IMR-90 (cell line): Measurements from ENCODE around the gene ENTPD3. TPM values are rescaled to one million over a fixed set of nuclear protein-coding genes. Genes with fewer than 3 reads are reported as not detected.

ENCODE experiments used
- ATAC-seq: fragments of 200-7000 bp; cut with Tn5 transposase; 2 replicates; pipeline ENCODE4 v1.9.1; 2020; ENCODE audit warnings: low read depth, mild to moderate bottlenecking, moderate library complexity
- BruUV-seq: library from RNA; stranded (reverse); fragments of 400-500 nt; replicated peaks from 2 replicates; lab custom pipeline; 2021; lab: Mats Ljungman, UMichigan
- CTCF ChIA-PET: fragments of 300-600 bp; formaldehyde crosslinking; extraction: SDS; loops from one replicate; lab custom pipeline; 2021; ENCODE audit warnings: antibody characterized with exemption; lab: Yijun Ruan, JAX
- POLR2A ChIA-PET: fragments of 300-600 bp; sonication (Branson Sonifier 250); formaldehyde crosslinking; loops from one replicate; lab custom pipeline; 2022; ENCODE audit warnings: antibody characterized with exemption; ENCODE audit not compliant: unreplicated experiment; lab: Charles Lee
- DNase-seq: peaks from one replicate; pipeline ENCODE4 v3.0.0; 2013
- H2AFZ ChIP-seq: replicated peaks from 2 replicates; pipeline ENCODE3; 2013; ENCODE audit warnings: low read length, mild to moderate bottlenecking; ENCODE audit not compliant: poor library complexity
- H2AK5ac ChIP-seq: 2 replicates; pipeline ENCODE4 v1.6.1; 2013; ENCODE audit warnings: low read depth, low read length, inconsistent platforms
- H2AK9ac ChIP-seq: replicated peaks from 2 replicates; pipeline ENCODE3; 2013; ENCODE audit warnings: mild to moderate bottlenecking, low read depth, low read length, moderate library complexity; ENCODE audit not compliant: poor library complexity
- H2BK120ac ChIP-seq: 2 replicates; pipeline ENCODE4 v1.6.1; 2013; ENCODE audit warnings: low read depth, low read length, inconsistent platforms
- H2BK15ac ChIP-seq: 3 replicates; pipeline ENCODE4 v1.6.1; 2013; ENCODE audit warnings: low read depth, low read length, inconsistent platforms
- H2BK20ac ChIP-seq: 2 replicates; pipeline ENCODE4 v1.6.1; 2013; ENCODE audit warnings: low read depth, mild to moderate bottlenecking, inconsistent platforms, low read length, moderate library complexity
- H2BK5ac ChIP-seq: 2 replicates; pipeline ENCODE4 v1.6.1; 2013; ENCODE audit warnings: mild to moderate bottlenecking, low read depth, low read length, inconsistent platforms; ENCODE audit not compliant: poor library complexity, severe bottlenecking
- H3K14ac ChIP-seq: replicated peaks from 2 replicates; pipeline ENCODE4 v1.6.1; 2013; ENCODE audit warnings: low read depth, low read length, inconsistent platforms
- H3K18ac ChIP-seq: 2 replicates; pipeline ENCODE4 v1.6.1; 2013; ENCODE audit warnings: low read depth, low read length, control low read depth
- H3K23ac ChIP-seq: 2 replicates; pipeline ENCODE4 v1.6.1; 2013; ENCODE audit warnings: low read depth, low read length, inconsistent platforms
- H3K27ac ChIP-seq: 2 replicates; pipeline ENCODE4 v1.5.1; 2013; ENCODE audit warnings: mild to moderate bottlenecking, control low read depth, low read length; ENCODE audit not compliant: insufficient read depth
- H3K27me3 ChIP-seq: 2 replicates; pipeline ENCODE4 v1.6.1; 2013; ENCODE audit warnings: low read length; ENCODE audit not compliant: control insufficient read depth, insufficient read depth
- H3K36me3 ChIP-seq: 2 replicates; pipeline ENCODE4 v1.6.1; 2013; ENCODE audit warnings: low read length, mixed read lengths; ENCODE audit not compliant: control insufficient read depth, insufficient read depth
- H3K4ac ChIP-seq: 2 replicates; pipeline ENCODE4 v1.6.1; 2013; ENCODE audit warnings: low read depth, low read length, inconsistent platforms
- H3K4me1 ChIP-seq: 2 replicates; pipeline ENCODE4 v1.6.1; 2013; ENCODE audit warnings: low read length, mixed read lengths; ENCODE audit not compliant: control insufficient read depth, insufficient read depth
- H3K4me2 ChIP-seq: 2 replicates; pipeline ENCODE4 v1.6.1; 2013; ENCODE audit warnings: low read depth, mild to moderate bottlenecking, control low read depth, low read length, moderate library complexity
- H3K4me3 ChIP-seq: 2 replicates; pipeline ENCODE4 v1.5.1; 2013; ENCODE audit warnings: low read depth, mild to moderate bottlenecking, control low read depth, low read length, moderate library complexity; ENCODE audit not compliant: insufficient read depth
- H3K56ac ChIP-seq: 2 replicates; pipeline ENCODE4 v1.6.1; 2013; ENCODE audit warnings: low read length, inconsistent platforms; ENCODE audit not compliant: insufficient read depth; ENCODE audit errors: extremely low read depth
- H3K79me1 ChIP-seq, 2 experiments: 2 replicates each; pipeline ENCODE4 v1.6.1; 2013; ENCODE audit warnings: low read length in 2 of 2, inconsistent platforms in 1 of 2, low read depth in 1 of 2
- H3K9ac ChIP-seq: 2 replicates; pipeline ENCODE4 v1.6.1; 2013; ENCODE audit warnings: low read depth, low read length, control low read depth
- H3K9me1 ChIP-seq: 2 replicates; pipeline ENCODE4 v1.6.1; 2013; ENCODE audit warnings: low read length, inconsistent platforms; ENCODE audit not compliant: insufficient read depth
- H3K9me3 ChIP-seq: 2 replicates; pipeline ENCODE4 v1.6.1; 2013; ENCODE audit warnings: low read length; ENCODE audit not compliant: control insufficient read depth, insufficient read depth
- H4K20me1 ChIP-seq: 2 replicates; pipeline ENCODE4 v1.6.1; 2013; ENCODE audit warnings: low read length, inconsistent platforms; ENCODE audit not compliant: insufficient read depth
- H4K5ac ChIP-seq: 2 replicates; pipeline ENCODE4 v1.6.1; 2013; ENCODE audit warnings: mild to moderate bottlenecking, low read depth, low read length, control low read depth
- H4K8ac ChIP-seq, 2 experiments: 2 replicates each; pipeline ENCODE4 v1.6.1; 2013; ENCODE audit warnings: low read depth in 2 of 2, low read length in 2 of 2, control low read depth in 1 of 2, inconsistent platforms in 1 of 2
- H4K91ac ChIP-seq: 2 replicates; pipeline ENCODE4 v1.6.1; 2013; ENCODE audit warnings: low read depth, low read length, inconsistent platforms; ENCODE audit not compliant: insufficient read depth
- CEBPB ChIP-seq: IDR thresholded peaks from 2 replicates; pipeline ENCODE4 v1.6.1; 2012; ENCODE audit warnings: low read depth, low read length, improper control_type of control experiment
- FOS ChIP-seq: fragments of 150-350 bp; IDR thresholded peaks from 2 replicates; pipeline ENCODE4 v1.6.1; 2016; ENCODE audit warnings: low read depth, low read length
- WGBS, 2 experiments: methylation state at CpG; one replicate each; pipeline versions ENCODE4 v1.1.5 to v1.1.7; 2013; ENCODE audit warnings: missing lambda C conversion rate in 2 of 2; ENCODE audit not compliant: insufficient read length in 1 of 2; ENCODE audit errors: extremely low coverage in 2 of 2; 5-methylcytosine and 5-hydroxymethylcytosine counted together
- dilution Hi-C: fragments of 300-500 bp; cut with HindIII; formaldehyde crosslinking; loops from one replicate; pipeline ENCODE4 v1.14.3; 2018; ENCODE audit warnings: low sequenced_read_pairs; ENCODE audit not compliant: unreplicated experiment
- in situ Hi-C: fragments of 300-500 bp; cut with MboI; formaldehyde crosslinking; loops from 3 replicates; pipeline ENCODE4 v1.14.3; 2019; ENCODE audit warnings: low sequenced_read_pairs, inconsistent platforms, mixed read lengths
- intact Hi-C: fragments of 100-400 bp; cut with micrococcal nuclease; formaldehyde crosslinking; loops from 2 replicates; pipeline ENCODE4 v1.10.0; 2022
- polyA plus RNA-seq, 3 experiments: library from polyadenylated mRNA; depleted of rRNA; stranded (reverse); fragments of >200 nt; gene quantifications; 2 replicates each; pipeline ENCODE4 v1.2.3, GENCODE V29; 2012; ENCODE audit warnings: low replicate concordance in 1 of 3
- total RNA-seq: library from RNA; depleted of rRNA; stranded (reverse); fragments of >200 nt; gene quantifications from 2 replicates; pipeline ENCODE4 v1.2.3, GENCODE V29; 2012

ENTPD3 gene
- total and polyA plus RNA-seq, 2 of the 4 experiments (the other 2 are of a cell fraction): not detected

DNA sequence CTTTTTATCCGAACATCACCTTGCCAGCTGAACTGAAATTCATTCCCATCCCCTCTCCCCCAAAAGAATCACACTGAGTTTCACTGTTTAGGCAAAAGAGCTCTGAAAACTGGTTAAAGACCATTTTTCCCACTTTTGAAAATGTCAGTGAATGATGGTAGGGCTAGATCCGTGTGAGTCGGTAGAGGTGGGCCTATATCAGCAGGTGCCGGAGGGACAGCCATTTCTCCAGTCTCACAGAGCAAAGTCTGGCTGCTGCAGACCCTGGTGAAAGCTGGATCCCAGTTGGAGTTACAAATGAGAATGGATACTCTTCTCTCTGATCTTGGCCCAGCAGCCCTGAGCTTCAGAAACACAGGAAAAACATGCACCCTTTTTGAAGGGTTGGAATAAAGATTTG lies 10.9 kb downstream of the ENTPD3 start:
- no peaks in the 10 kb centered on the region for H4K20me1 ChIP-seq
- H3K9me1 ChIP-seq: no peaks in the 10 kb centered on the region
- in situ Hi-C loops: no loop called here
- no peak overlapping the region for H2AK5ac ChIP-seq
- CTCF ChIA-PET: no interaction called here
- H2BK120ac ChIP-seq: no peak overlapping the region
- intact Hi-C loops: no loop called here
- 100% methylated on average over 1 of the region's 4 CpGs; no CpG with 5 or more reads in 1 of the 2 experiments for WGBS, 2 experiments
- H2AK9ac ChIP-seq: no peak overlapping the region
- H3K4me1 ChIP-seq: no peaks in the 10 kb centered on the region
- H3K79me1 ChIP-seq: no peaks in the 10 kb centered on the region
- dilution Hi-C loops: no loop called here
- no peaks in the 10 kb centered on the region for H3K36me3 ChIP-seq
- no peak overlapping the region for H2BK5ac ChIP-seq
- H3K9ac ChIP-seq: no peak overlapping the region
- no peak overlapping the region for H3K18ac ChIP-seq
- no peak overlapping the region for H3K4me3 ChIP-seq
- H3K23ac ChIP-seq: no peak overlapping the region
- no peak overlapping the region for H2AFZ ChIP-seq
- POLR2A ChIA-PET: no interaction called here
- H3K4me2 ChIP-seq: no peak overlapping the region
- H3K56ac ChIP-seq: no peak overlapping the region
- BruUV-seq: no TSS peak
- ATAC-seq: no peak
- no peaks in the 10 kb centered on the region for H3K27me3 ChIP-seq
- no peak overlapping the region for H2BK20ac ChIP-seq
- no peak overlapping the region for H2BK15ac ChIP-seq
- H4K91ac ChIP-seq: no peak overlapping the region
- H3K14ac ChIP-seq: no peak overlapping the region
- DNase-seq: no peak
- H4K5ac ChIP-seq: no peak overlapping the region
- TF ChIP-seq CEBPB: no peak
- no peak for TF ChIP-seq FOS
- H3K27ac ChIP-seq: no peak overlapping the region
- H3K4ac ChIP-seq: no peak overlapping the region
- no peaks in the 10 kb centered on the region for H3K9me3 ChIP-seq
- no peak overlapping the region for H4K8ac ChIP-seq
